Measurements from ENCODE around the gene KCNG4.

- TF ChIP-seq CTCF (optimal IDR thresholded peaks at IDR 0.05 in 1 of 3, IDR thresholded peaks at IDR 0.05 in 1 of 3, conservative IDR thresholded peaks at IDR 0.05 in 1 of 3; ENCODE audit: extremely low read depth in 1 of 3, insufficient read depth in 2 of 3, low read length in 3 of 3) = no peak
- no peak for TF ChIP-seq EZH2 (IDR thresholded peaks at IDR 0.05; ENCODE audit: low read length)
Observed at GRCh38 chr16:84286578-84287240, 46.9 kb upstream of the KCNG4 start.

All from keratinocyte (primary cell).